ENCODE data around the gene DPH1. TPM values are rescaled to one million over a fixed set of nuclear protein-coding genes. Genes with fewer than 3 reads are reported as not detected.

The DPH1 gene
- total RNA-seq, 5 donors from 2014 or later (not counting 1 experiment from before 2014, with no cell fraction given), result 84.6 to 116 (median 94.2) TPM

- peak overlapping the region; percentile 55 to 95 (median 88) for H3K4me3 Mint-ChIP-seq
- no peak for ATAC-seq (replicated peaks in 1 of 4)
- Histone ChIP-seq H3K36me3 (ENCODE audit: control insufficient read depth in 2 of 2, extremely low read depth in 1 of 2, insufficient read depth in 1 of 2, low read length in 1 of 2) (peaks cover 21 to 47% of the 10 kb centered on the region in 2 donors), H3K4me1 (ENCODE audit: control insufficient read depth in 1 of 2, extremely low read depth in 1 of 2, insufficient read depth in 2 of 2, low read length in 2 of 2) (peaks cover 9 to 20% of the 10 kb centered on the region in 2 experiments), H3K4me3 (ENCODE audit: control insufficient read depth in 1 of 2, extremely low read depth in 1 of 2, low read length in 1 of 2) (no peak overlapping the region), H3K27ac (ENCODE audit: low read length) (no peak overlapping the region), H3K27me3 (replicated peaks in 1 of 2; ENCODE audit: control insufficient read depth in 2 of 2, extremely low read depth in 1 of 2, insufficient read depth in 2 of 2, low read length in 1 of 2) (no peaks in the 10 kb centered on the region), H3K9me3 (no peaks in the 10 kb centered on the region)
- 87% methylated on average over 5 of the region's 7 CpGs for WGBS (ENCODE audit: insufficient coverage)
- no peak for DNase-seq
- H3K36me3 Mint-ChIP-seq, result peaks cover 27% of the 10 kb centered on the region
- peak overlapping the region in 1 of 2 donors; percentile 58 for H3K27ac Mint-ChIP-seq
- CTCF ChIA-PET, result no interaction called here
- H3K27me3 Mint-ChIP-seq, result no peaks in the 10 kb centered on the region
- H3K4me1 Mint-ChIP-seq, result peaks cover 17 to 27% (median 22%) of the 10 kb centered on the region in 3 donors
- POLR2A ChIA-PET, result no interaction called here
- H3K9me3 Mint-ChIP-seq, result no peaks in the 10 kb centered on the region
Observed at GRCh38 chr17:2040219-2040827, 10.4 kb downstream of the DPH1 start.

- CTCF ChIA-PET, result no interaction called here
- H3K4me1 Mint-ChIP-seq, result peaks cover 17 to 27% (median 22%) of the 10 kb centered on the region in 3 donors
- Histone ChIP-seq H3K4me1 (ENCODE audit: control insufficient read depth in 1 of 2, extremely low read depth in 1 of 2, insufficient read depth in 2 of 2, low read length in 2 of 2) (peaks cover 9 to 20% of the 10 kb centered on the region in 2 experiments), H3K27me3 (replicated peaks in 1 of 2; ENCODE audit: control insufficient read depth in 2 of 2, extremely low read depth in 1 of 2, insufficient read depth in 2 of 2, low read length in 1 of 2) (no peaks in the 10 kb centered on the region), H3K9me3 (no peaks in the 10 kb centered on the region), H3K27ac (ENCODE audit: low read length) (peak overlapping the region; percentile 80), H3K36me3 (ENCODE audit: control insufficient read depth in 2 of 2, extremely low read depth in 1 of 2, insufficient read depth in 1 of 2, low read length in 1 of 2) (peaks cover 21 to 46% of the 10 kb centered on the region in 2 donors), H3K4me3 (ENCODE audit: control insufficient read depth in 1 of 2, extremely low read depth in 1 of 2, low read length in 1 of 2) (peak overlapping the region; percentile 15 to 69)
- POLR2A ChIA-PET, result interaction anchor here in 1 of 2 donors (0.6 kb wide), 1 partner anchor 618 kb away, joined by 14 read pairs; no protein-coding TSS in a partner anchor
- H3K9me3 Mint-ChIP-seq, result no peaks in the 10 kb centered on the region
- peak overlapping the region in 1 of 2 donors; percentile 89 for H3K27ac Mint-ChIP-seq
- peaks cover 24% of the 10 kb centered on the region for H3K36me3 Mint-ChIP-seq
- no peak for DNase-seq
- no peaks in the 10 kb centered on the region for H3K27me3 Mint-ChIP-seq
- H3K4me3 Mint-ChIP-seq, result peak overlapping the region; percentile 82 to 95 (median 88)
- no peak for ATAC-seq (replicated peaks in 1 of 4)
- 63% methylated on average over 9 of the region's 16 CpGs for WGBS (ENCODE audit: insufficient coverage)
Observed at GRCh38 chr17:2040942-2041560, 11.1 kb downstream of the DPH1 start.

GRCh38 chr17:2041561-2042389 lies 11.8 kb downstream of the DPH1 start, which contains the start of gene OVCA2:
TSS of gene OVCA2 (plus strand) at chr17:2042022. CDS start at chr17:2042048, 26 bp downstream.
- POLR2A ChIA-PET, result interaction anchor here in 1 of 2 donors (0.6 kb wide), 1 partner anchor 617 kb away, joined by 14 read pairs; no protein-coding TSS in a partner anchor
- CTCF ChIA-PET, result interaction anchor here in 1 of 2 donors (0.5 kb wide), 1 partner anchor 153 kb away, joined by 3 read pairs; no protein-coding TSS in a partner anchor
- peak within 1 kb of the TSS; percentile 69 to 84 for H3K4me3 ChIP-seq (ENCODE audit: control insufficient read depth in 1 of 2, extremely low read depth in 1 of 2, low read length in 1 of 2)
- no peaks in the 10 kb centered on the region for H3K9me3 ChIP-seq
- Mint-ChIP-seq H3K4me1 (peaks cover 17 to 26% (median 22%) of the 10 kb centered on the region in 3 donors), H3K27me3 (no peaks in the 10 kb centered on the region), H3K9me3 (no peaks in the 10 kb centered on the region), H3K27ac (peak within 1 kb of the TSS; percentile 89), H3K4me3 (peak within 1 kb of the TSS; percentile 82 to 95 (median 88)), H3K36me3 (peaks cover 17% of the 10 kb centered on the region)
- no peaks in the 10 kb centered on the region for H3K27me3 ChIP-seq (replicated peaks in 1 of 2; ENCODE audit: control insufficient read depth in 2 of 2, extremely low read depth in 1 of 2, insufficient read depth in 2 of 2, low read length in 1 of 2)
- H3K4me1 ChIP-seq (ENCODE audit: control insufficient read depth in 1 of 2, extremely low read depth in 1 of 2, insufficient read depth in 2 of 2, low read length in 2 of 2), result peaks cover 9 to 20% of the 10 kb centered on the region in 2 experiments
- ATAC-seq (replicated peaks in 1 of 4), result peak; percentile 90 to 94 (median 93)
- DNase-seq, result peak; percentile 90 to 99 (median 96)
- peak within 1 kb of the TSS; percentile 80 for H3K27ac ChIP-seq (ENCODE audit: low read length)
- under 1% methylated on average over 92 of the region's 93 CpGs for WGBS (ENCODE audit: insufficient coverage)
- peaks cover 17 to 38% of the 10 kb centered on the region in 2 donors for H3K36me3 ChIP-seq (ENCODE audit: control insufficient read depth in 2 of 2, extremely low read depth in 1 of 2, insufficient read depth in 1 of 2, low read length in 1 of 2)

- POLR2A ChIA-PET, result no interaction called here
- H3K4me3 Mint-ChIP-seq, result peak overlapping the region; percentile 82 to 95 (median 88)
- DNase-seq (peak in 1 of 35 experiments; percentile 34), ATAC-seq (replicated peaks in 1 of 4) (no peak)
- no peaks in the 10 kb centered on the region for H3K9me3 Mint-ChIP-seq
- Histone ChIP-seq H3K4me1 (ENCODE audit: control insufficient read depth in 1 of 2, extremely low read depth in 1 of 2, insufficient read depth in 2 of 2, low read length in 2 of 2) (peaks cover 9 to 20% of the 10 kb centered on the region in 2 experiments), H3K27ac (ENCODE audit: low read length) (peak overlapping the region; percentile 80), H3K9me3 (no peaks in the 10 kb centered on the region), H3K4me3 (ENCODE audit: control insufficient read depth in 1 of 2, extremely low read depth in 1 of 2, low read length in 1 of 2) (peak overlapping the region; percentile 69 to 84), H3K36me3 (ENCODE audit: control insufficient read depth in 2 of 2, extremely low read depth in 1 of 2, insufficient read depth in 1 of 2, low read length in 1 of 2) (peaks cover 13 to 33% of the 10 kb centered on the region in 2 donors), H3K27me3 (replicated peaks in 1 of 2; ENCODE audit: control insufficient read depth in 2 of 2, extremely low read depth in 1 of 2, insufficient read depth in 2 of 2, low read length in 1 of 2) (no peaks in the 10 kb centered on the region)
- CTCF ChIA-PET, result interaction anchor here in 1 of 2 donors (0.5 kb wide), 1 partner anchor 154 kb away, joined by 3 read pairs; no protein-coding TSS in a partner anchor
- peak overlapping the region; percentile 89 for H3K27ac Mint-ChIP-seq
- peaks cover 17 to 26% (median 22%) of the 10 kb centered on the region in 3 donors for H3K4me1 Mint-ChIP-seq
- no peaks in the 10 kb centered on the region for H3K27me3 Mint-ChIP-seq
- WGBS (ENCODE audit: insufficient coverage), result 38% methylated on average over 13 of the region's 17 CpGs
- peaks cover 14% of the 10 kb centered on the region for H3K36me3 Mint-ChIP-seq
Observed at GRCh38 chr17:2042390-2042847, 12.5 kb downstream of the DPH1 start.

GRCh38 chr17:2042933-2043332 lies 13.0 kb downstream of the DPH1 start:
- Mint-ChIP-seq H3K27me3 (no peaks in the 10 kb centered on the region), H3K4me3 (peak overlapping the region; percentile 82 to 95 (median 88)), H3K27ac (peak overlapping the region; percentile 89), H3K9me3 (no peaks in the 10 kb centered on the region), H3K4me1 (peaks cover 19 to 26% (median 22%) of the 10 kb centered on the region in 3 donors), H3K36me3 (peaks cover 10% of the 10 kb centered on the region)
- POLR2A ChIA-PET, result no interaction called here
- CTCF ChIA-PET, result no interaction called here
- peaks cover 0 to 5% of the 10 kb centered on the region in 2 experiments for H3K27me3 ChIP-seq (replicated peaks in 1 of 2; ENCODE audit: control insufficient read depth in 2 of 2, extremely low read depth in 1 of 2, insufficient read depth in 2 of 2, low read length in 1 of 2)
- H3K4me3 ChIP-seq (ENCODE audit: control insufficient read depth in 1 of 2, extremely low read depth in 1 of 2, low read length in 1 of 2), result peak overlapping the region in 1 of 2 donors; percentile 84
- H3K27ac ChIP-seq (ENCODE audit: low read length), result peak overlapping the region; percentile 80
- H3K9me3 ChIP-seq, result no peaks in the 10 kb centered on the region
- H3K36me3 ChIP-seq (ENCODE audit: control insufficient read depth in 2 of 2, extremely low read depth in 1 of 2, insufficient read depth in 1 of 2, low read length in 1 of 2), result peaks cover 9 to 29% of the 10 kb centered on the region in 2 donors
- WGBS (ENCODE audit: insufficient coverage), result 94% methylated on average over 4 of the region's 5 CpGs
- no peak for ATAC-seq (replicated peaks in 1 of 4)
- no peak for DNase-seq
- H3K4me1 ChIP-seq (ENCODE audit: control insufficient read depth in 1 of 2, extremely low read depth in 1 of 2, insufficient read depth in 2 of 2, low read length in 2 of 2), result peaks cover 9 to 20% of the 10 kb centered on the region in 2 experiments
